Stomach smooth muscle (tissue), 2 donors: ENCODE data around the gene PXDN.
"Not testable (repeated sequence)": the region's sequence is repeated elsewhere in the genome, so short reads cannot be mapped to it uniquely, and the experiment has no call there.

Source experiments
- H3K27ac ChIP-seq: one replicate; pipeline ENCODE4 v1.7.0; 2013; ENCODE audit warnings: mild to moderate bottlenecking, low read length, inconsistent platforms
- H3K27me3 ChIP-seq, 2 donors: one replicate each; pipeline ENCODE4 v1.7.0; 2013; ENCODE audit warnings: low read length in 2 of 2; ENCODE audit not compliant: insufficient read depth in 2 of 2, control insufficient read depth in 1 of 2
- H3K36me3 ChIP-seq, 2 donors: one replicate each; pipeline ENCODE4 v1.7.0; 2013; ENCODE audit warnings: low read length in 2 of 2; ENCODE audit not compliant: control insufficient read depth in 2 of 2, insufficient read depth in 2 of 2
- H3K4me1 ChIP-seq: one replicate; pipeline ENCODE4 v1.7.0; 2013; ENCODE audit warnings: low read length; ENCODE audit not compliant: control insufficient read depth, insufficient read depth
- H3K4me3 ChIP-seq, 2 donors: one replicate each; pipeline ENCODE4 v1.7.0; 2013; ENCODE audit warnings: low read length in 2 of 2
- H3K9ac ChIP-seq, 2 donors: one replicate each; pipeline ENCODE4 v1.7.0; 2013; ENCODE audit warnings: low read length in 2 of 2, mild to moderate bottlenecking in 1 of 2
- H3K9me3 ChIP-seq, 2 donors: one replicate each; pipeline ENCODE4 v1.7.0; 2013; ENCODE audit warnings: low read length in 2 of 2; ENCODE audit not compliant: control insufficient read depth in 2 of 2
- donor health status: healthy.
- donor health status: Pancreatic carcinoma.

PXDN gene

DNA sequence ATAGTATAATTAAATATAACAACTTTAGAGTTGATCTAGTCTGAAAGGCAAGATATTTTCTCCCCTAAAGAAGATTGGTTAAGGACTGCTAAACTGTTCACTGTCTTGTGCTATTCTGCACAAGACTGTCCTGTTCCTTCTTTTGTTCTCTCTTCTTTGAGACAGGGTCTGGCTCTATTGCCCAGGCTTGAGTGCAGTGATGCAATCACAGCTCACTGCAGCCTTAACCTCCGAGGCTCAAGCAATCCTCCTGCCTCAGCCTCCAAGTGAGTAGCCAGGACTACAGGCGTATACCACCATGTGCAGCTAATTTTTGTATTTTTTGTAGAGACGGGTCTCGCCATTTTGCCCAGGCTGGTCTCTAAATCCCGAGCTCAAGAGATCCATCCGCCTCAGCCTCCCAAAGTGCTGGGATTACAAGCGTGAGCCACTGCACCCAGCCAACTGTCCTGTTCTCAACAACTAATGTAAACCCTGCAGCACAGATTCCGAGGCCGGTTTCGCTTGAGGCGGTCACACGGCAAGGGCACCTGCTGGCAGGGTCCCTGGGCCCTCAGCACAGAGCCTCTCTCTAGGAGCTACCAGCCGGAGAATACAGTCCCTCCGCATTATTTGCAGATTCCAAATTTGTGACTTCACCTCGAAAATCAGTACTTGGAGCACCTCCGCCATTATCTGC, 16.4 kb downstream of the PXDN start:
- Histone ChIP-seq H3K9me3 (no peaks in the 10 kb centered on the region), H3K9ac (peak overlapping the region; percentile 58 to 60), H3K36me3 (no peaks in the 10 kb centered on the region), H3K27me3 (no peaks in the 10 kb centered on the region), H3K27ac (peak overlapping the region; percentile 89), H3K4me1 (peaks cover 54% of the 10 kb centered on the region), H3K4me3 (peak overlapping the region in 1 of 2 donors; percentile 57)

DNA sequence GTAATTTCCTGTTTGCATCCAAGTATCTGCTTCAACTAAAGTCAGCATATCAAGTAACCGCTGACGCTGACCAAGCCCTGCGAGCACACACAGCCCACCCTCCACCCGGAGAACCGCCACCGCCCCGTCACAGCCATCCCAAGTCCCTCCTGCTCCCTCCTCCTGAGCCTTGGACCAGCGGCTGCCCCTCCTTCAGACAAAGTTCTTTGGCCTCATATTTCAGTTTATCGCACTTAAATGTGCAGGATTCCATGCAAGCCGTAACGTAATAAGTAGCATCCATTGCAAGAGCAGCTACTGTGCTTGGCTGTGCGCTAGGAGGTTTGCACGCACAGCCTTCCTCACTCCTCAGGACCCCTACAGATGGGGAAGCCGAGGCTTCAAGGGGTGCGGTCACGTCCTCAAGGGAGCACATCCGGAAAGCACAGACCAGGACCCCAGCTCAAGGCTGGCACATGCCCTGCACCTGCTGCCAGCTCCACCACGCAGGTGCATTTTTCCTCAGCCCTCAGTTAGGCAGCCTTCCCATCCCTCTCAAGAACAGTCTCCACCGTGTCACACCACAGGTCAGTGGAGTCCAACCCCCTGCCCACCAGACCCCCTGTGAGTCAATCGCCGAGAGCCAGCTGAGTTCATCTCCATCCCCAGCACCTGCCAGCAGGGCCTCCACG, 17.1 kb downstream of the PXDN start:
- no peak overlapping the region for H3K27ac ChIP-seq
- no peaks in the 10 kb centered on the region for H3K36me3 ChIP-seq
- H3K4me1 ChIP-seq, result peaks cover 51% of the 10 kb centered on the region

DNA sequence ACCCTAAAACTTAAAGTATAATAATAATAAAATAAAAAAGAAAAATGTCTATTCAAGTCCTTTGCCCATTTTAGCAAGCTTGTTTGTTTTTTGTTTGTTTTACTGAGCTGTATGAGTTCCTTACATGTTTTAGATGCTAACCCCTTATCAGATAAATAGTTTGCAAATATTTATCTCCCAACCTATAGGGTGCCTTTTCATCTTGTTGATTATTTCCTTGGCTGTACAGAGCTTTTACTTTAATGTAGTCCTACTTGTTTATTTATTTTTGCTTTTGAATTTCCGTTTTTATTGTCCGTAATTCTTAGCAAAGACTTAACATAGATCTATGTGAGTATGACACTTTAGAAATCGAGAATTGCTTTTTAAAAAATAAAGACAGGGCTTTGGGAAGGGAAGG, 17.8 kb downstream of the PXDN start:
- peaks cover 49% of the 10 kb centered on the region for H3K4me1 ChIP-seq

More for the DNA sequence above, 17.1 kb downstream of the PXDN start:
- Histone ChIP-seq H3K27me3 (no peaks in the 10 kb centered on the region), H3K4me3 (no peak overlapping the region), H3K9ac (no peak overlapping the region), H3K9me3 (no peaks in the 10 kb centered on the region)

DNA sequence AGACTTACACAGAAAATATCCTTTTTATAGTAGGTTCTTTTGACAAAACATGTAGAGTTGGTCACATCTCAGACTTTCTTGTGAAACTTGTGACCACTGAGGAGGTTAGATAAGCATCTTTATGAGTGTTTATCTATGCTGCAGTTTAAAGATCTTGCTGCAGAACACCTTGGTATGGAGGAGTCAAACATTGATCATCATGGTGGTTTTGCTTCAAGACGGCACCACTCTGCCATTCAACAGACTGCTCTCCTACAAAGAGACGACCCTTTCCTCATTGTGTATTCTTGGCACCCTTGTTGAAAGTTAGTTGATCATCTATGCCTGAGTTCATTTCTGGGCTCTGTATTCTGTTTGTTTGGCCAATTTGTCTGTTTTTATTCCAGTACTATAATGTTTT, 20.0 kb downstream of the PXDN start:
- not testable (repeated sequence) for H3K4me3 ChIP-seq, H3K9ac ChIP-seq, H3K36me3 ChIP-seq, H3K9me3 ChIP-seq, H3K27me3 ChIP-seq, H3K27ac ChIP-seq
- peaks cover 39% of the 10 kb centered on the region for H3K4me1 ChIP-seq

More for the DNA sequence above, 17.8 kb downstream of the PXDN start:
- Histone ChIP-seq H3K9ac (no peak overlapping the region), H3K27me3 (no peaks in the 10 kb centered on the region), H3K36me3 (no peaks in the 10 kb centered on the region), H3K27ac (no peak overlapping the region), H3K4me3 (no peak overlapping the region), H3K9me3 (no peaks in the 10 kb centered on the region)

DNA sequence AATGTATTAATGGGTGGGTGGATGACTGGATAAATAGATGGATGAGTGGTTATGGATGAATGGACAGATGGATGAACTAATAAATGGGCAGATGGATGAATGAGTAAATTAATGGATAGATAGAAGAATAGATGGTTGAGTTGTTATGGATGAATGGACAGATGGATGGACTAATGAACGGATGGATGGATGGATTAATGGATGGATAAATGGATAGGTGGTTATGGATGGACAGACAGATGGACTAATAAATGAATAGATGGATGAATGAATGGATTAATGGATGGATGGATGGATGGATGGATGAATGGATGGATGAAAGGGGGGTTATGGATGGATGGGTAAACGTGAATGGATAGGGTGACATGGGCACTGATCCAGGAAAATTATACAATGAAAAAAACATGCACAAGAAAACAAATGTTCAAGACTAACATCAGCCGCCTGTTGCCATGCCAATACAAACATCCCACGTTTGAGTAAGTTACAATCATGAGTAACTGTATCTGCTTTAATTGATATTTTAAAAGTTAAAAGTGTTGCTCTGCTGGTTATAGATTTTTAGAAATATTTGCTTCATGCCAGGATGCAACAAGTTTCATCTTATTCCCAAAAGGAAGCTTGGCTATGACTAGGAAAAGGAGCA, 20.8 kb downstream of the PXDN start:
- Histone ChIP-seq H3K4me3 (no peak overlapping the region), H3K27me3 (no peaks in the 10 kb centered on the region), H3K9me3 (no peaks in the 10 kb centered on the region), H3K36me3 (no peaks in the 10 kb centered on the region), H3K4me1 (peaks cover 35% of the 10 kb centered on the region), H3K27ac (no peak overlapping the region), H3K9ac (no peak overlapping the region)

DNA sequence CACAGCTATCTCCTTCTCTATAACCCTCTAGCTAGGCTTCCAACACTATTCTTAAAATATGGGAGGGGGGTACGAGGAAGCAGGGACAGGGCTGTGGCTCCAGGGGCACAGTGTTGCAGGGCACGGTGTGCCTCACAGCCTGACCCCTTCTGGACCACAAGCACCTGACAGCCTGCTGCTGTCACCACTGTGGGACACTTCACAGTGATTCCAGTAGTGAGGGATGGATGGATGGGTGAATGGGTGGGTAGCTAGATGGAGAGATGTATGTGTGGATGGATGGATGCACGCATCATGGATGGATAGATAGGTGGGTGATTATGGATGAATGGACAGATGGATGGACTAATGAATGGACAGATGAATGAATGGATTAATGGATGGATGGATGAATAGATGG, 21.6 kb downstream of the PXDN start:
- H3K27ac ChIP-seq, result no peak overlapping the region
- peaks cover 27% of the 10 kb centered on the region for H3K4me1 ChIP-seq
- H3K4me3 ChIP-seq, result no peak overlapping the region
- H3K9me3 ChIP-seq, result no peaks in the 10 kb centered on the region
- H3K9ac ChIP-seq, result no peak overlapping the region
- no peaks in the 10 kb centered on the region for H3K36me3 ChIP-seq
- H3K27me3 ChIP-seq, result no peaks in the 10 kb centered on the region

DNA sequence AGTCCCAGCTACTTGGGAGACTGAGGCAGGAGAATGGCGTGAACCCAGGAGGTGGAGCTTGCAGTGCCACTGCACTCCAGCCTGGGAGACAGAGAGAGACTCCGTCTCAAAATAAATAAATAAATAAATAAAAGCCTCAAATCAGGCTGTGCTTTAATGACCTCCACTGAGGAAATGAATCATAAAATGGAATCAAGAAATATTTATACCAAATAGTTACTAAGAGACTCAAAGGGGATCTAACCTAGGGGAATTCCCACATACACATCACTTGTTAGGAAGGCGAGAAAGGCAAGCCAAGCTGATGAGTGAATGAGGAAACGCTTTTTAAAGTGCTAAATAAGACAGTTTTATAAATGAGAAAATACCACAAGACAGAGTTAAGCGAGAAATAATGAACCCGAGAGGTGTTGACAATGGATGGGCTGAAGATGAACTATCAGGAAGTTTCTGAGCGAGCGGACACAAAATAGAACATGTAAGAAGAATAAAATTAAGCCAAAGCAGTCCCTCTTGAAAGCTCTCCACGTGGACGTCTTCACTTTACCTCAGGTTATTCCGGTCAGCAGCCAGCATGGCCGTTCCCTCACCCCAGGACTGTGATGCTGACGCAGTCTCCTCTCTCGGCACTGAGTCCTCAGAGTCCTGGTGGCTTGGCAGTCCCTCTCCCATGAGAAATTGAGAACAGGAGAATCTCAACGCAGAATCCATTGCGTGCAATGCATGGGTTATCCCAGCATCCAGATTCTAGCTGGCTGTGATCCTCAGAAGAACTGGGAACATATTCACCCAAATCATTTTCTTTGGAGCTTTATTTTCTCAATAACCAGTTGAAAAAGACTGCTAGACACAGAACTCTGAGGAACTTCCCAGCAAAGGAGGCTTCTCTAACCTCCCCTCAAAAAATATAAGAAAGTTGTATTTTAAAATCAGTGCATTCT, 22.3 kb downstream of the PXDN start:
- Histone ChIP-seq H3K36me3 (no peaks in the 10 kb centered on the region), H3K9ac (no peak overlapping the region), H3K9me3 (no peaks in the 10 kb centered on the region), H3K27me3 (no peaks in the 10 kb centered on the region), H3K4me1 (peaks cover 24% of the 10 kb centered on the region), H3K4me3 (no peak overlapping the region), H3K27ac (peak overlapping the region; percentile 58)

DNA sequence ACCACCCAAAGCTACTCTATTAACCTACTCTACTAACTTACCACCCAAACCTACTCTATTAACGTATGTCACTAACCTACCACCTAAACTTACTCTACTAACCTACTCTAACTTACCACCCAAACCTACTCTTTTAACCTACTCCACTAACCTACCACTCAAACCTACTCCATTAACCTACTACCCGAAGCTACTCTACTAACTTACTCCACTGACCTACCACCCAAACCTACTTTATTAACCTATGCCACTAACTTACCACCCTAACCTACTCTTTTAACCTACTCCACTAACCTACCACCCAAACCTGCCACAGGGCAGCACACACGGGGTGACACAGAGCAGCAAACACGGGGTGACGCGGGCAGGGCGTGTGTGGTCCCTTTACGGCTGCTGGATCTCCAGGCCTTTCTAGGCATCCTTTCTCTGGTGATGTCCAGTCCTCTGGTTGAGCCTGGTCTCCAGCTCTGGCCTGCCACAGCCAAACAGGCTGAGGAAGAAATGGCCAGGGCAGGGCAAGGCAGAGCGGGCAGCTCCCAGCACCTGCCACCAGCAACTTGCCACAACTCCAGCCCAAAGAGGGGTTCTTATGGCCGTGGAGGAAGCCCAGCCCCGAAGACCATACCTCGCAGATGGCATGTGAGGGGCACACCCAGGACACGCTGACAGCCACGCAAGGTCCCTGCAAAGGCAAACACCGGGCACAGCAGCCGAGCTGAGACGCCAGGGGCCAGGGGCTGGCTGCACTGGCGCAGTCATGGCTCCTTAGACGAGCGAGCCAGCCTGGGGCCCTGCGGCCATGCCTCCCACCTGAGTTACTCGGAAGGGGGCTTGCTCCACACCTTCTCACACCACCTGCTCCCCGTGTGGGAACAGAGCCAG, 25.7 kb downstream of the PXDN start:
- no peaks in the 10 kb centered on the region for H3K27me3 ChIP-seq
- no peaks in the 10 kb centered on the region for H3K36me3 ChIP-seq
- H3K27ac ChIP-seq, result peak overlapping the region; percentile 6
- no peak overlapping the region for H3K9ac ChIP-seq
- no peak overlapping the region for H3K4me3 ChIP-seq
- H3K9me3 ChIP-seq, result no peaks in the 10 kb centered on the region
- H3K4me1 ChIP-seq, result peaks cover 52% of the 10 kb centered on the region

DNA sequence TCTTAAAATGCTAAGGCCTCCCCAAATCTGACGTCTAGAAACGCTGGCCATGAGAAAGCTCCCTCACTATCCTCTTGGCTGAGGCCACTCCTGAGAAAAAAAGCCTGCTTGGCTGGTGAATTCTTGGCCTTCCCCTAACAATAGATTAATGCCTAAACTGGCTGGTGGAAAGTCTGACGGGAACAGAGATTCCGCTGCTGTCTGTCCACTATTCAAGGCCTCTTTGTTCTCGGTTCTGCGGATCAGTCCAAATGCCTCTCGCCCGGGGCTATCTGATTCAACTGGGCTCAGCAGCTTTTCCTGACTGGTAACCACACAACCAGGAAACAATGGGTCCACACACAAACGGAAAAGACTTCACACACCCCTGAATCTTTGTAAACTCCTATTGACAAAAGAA, 27.2 kb downstream of the PXDN start:
- Histone ChIP-seq H3K27ac (peak overlapping the region; percentile 53), H3K36me3 (no peaks in the 10 kb centered on the region), H3K9ac (peak overlapping the region in 1 of 2 donors; percentile 31), H3K4me3 (peak overlapping the region in 1 of 2 donors; percentile 3), H3K4me1 (peaks cover 52% of the 10 kb centered on the region), H3K9me3 (no peaks in the 10 kb centered on the region), H3K27me3 (no peaks in the 10 kb centered on the region)
